OCI-LY7 (cell line): ENCODE data around the gene RBP3. TPM values are rescaled to one million over a fixed set of nuclear protein-coding genes. Genes with fewer than 3 reads are reported as not detected.

Experiments
- BruUV-seq: library from RNA; stranded (reverse); fragments of 400-500 nt; replicated peaks from 2 replicates; lab custom pipeline; 2021; lab: Mats Ljungman, UMichigan
- CTCF ChIA-PET: fragments of 300-600 bp; sonication (Branson Sonifier 250); formaldehyde crosslinking; loops from one replicate; lab custom pipeline; 2022; ENCODE audit warnings: antibody characterized with exemption; ENCODE audit not compliant: unreplicated experiment; lab: Charles Lee
- POLR2A ChIA-PET: fragments of 300-600 bp; sonication (Branson Sonifier 250); formaldehyde crosslinking; loops from one replicate; lab custom pipeline; 2022; ENCODE audit warnings: antibody characterized with exemption; lab: Charles Lee
- DNase-seq: peaks from one replicate; pipeline ENCODE4 v3.0.0-alpha.2; 2015; ENCODE audit warnings: low spot score
- H2AFZ ChIP-seq: fragments of 200-600 bp; sonication (generic), shearing (Covaris generic); 2 replicates; pipeline ENCODE4 v1.6.1; 2014; ENCODE audit warnings: mild to moderate bottlenecking, antibody characterized with exemption, low read length, moderate library complexity
- H3K27ac ChIP-seq: fragments of 200-600 bp; sonication (generic); 2 replicates; pipeline ENCODE4 v1.5.1; 2014; ENCODE audit warnings: mixed run types, low read depth, mild to moderate bottlenecking, moderate library complexity, low read length, inconsistent platforms; ENCODE audit not compliant: poor library complexity, severe bottlenecking
- H3K36me3 ChIP-seq: fragments of 200-600 bp; sonication (generic); 2 replicates; pipeline ENCODE4 v1.6.1; 2014; ENCODE audit warnings: mild to moderate bottlenecking, antibody characterized with exemption, low read length, moderate library complexity, mixed read lengths; ENCODE audit not compliant: insufficient read depth
- H3K4me1 ChIP-seq: fragments of 200-600 bp; sonication (generic); 2 replicates; pipeline ENCODE4 v1.5.1; 2014; ENCODE audit warnings: mild to moderate bottlenecking, low read length; ENCODE audit not compliant: insufficient read depth, poor library complexity, severe bottlenecking
- H3K4me2 ChIP-seq: fragments of 200-600 bp; sonication (generic); 2 replicates; pipeline ENCODE4 v1.6.1; 2014; ENCODE audit warnings: mild to moderate bottlenecking, low read length
- H3K4me3 ChIP-seq: fragments of 200-600 bp; sonication (generic); 2 replicates; pipeline ENCODE4 v1.5.1; 2014; ENCODE audit warnings: mild to moderate bottlenecking, low read depth, low read length; ENCODE audit not compliant: poor library complexity, severe bottlenecking
- H3K79me2 ChIP-seq: fragments of 200-600 bp; sonication (generic); 2 replicates; pipeline ENCODE4 v1.6.1; 2016; ENCODE audit warnings: low read depth, mild to moderate bottlenecking, low read length, moderate library complexity, mixed read lengths; ENCODE audit not compliant: insufficient read depth
- H3K9me2 ChIP-seq: fragments of 200-600 bp; sonication (generic); 2 replicates; pipeline ENCODE4 v1.6.1; 2016; ENCODE audit warnings: mild to moderate bottlenecking, low read length, mixed read lengths; ENCODE audit not compliant: insufficient read depth
- H3K9me3 ChIP-seq: fragments of 200-600 bp; sonication (generic); 2 replicates; pipeline ENCODE4 v1.6.1; 2014; ENCODE audit warnings: mild to moderate bottlenecking, mixed run types, low read length, mixed read lengths
- H4K20me1 ChIP-seq: fragments of 200-600 bp; sonication (generic); 2 replicates; pipeline ENCODE4 v1.6.1; 2014; ENCODE audit warnings: mild to moderate bottlenecking, antibody characterized with exemption, low read length, moderate library complexity, mixed read lengths; ENCODE audit not compliant: insufficient read depth
- CTCF ChIP-seq: fragments of 200-600 bp; sonication (generic); conservative IDR thresholded peaks from 2 replicates; pipeline ENCODE4 v1.5.1; 2014; ENCODE audit warnings: mild to moderate bottlenecking, antibody characterized with exemption, low read length, moderate library complexity, mixed read lengths
- EZH2phosphoT487 ChIP-seq: fragments of 200-600 bp; sonication (generic); IDR thresholded peaks from 2 replicates; pipeline ENCODE4 v1.6.1; 2018; ENCODE audit warnings: low read depth, borderline replicate concordance, mild to moderate bottlenecking, mixed run types, antibody characterized with exemption, low read length, moderate library complexity, mixed read lengths
- intact Hi-C: fragments of 100-400 bp; cut with micrococcal nuclease; formaldehyde crosslinking; loops from one replicate; pipeline ENCODE4 v1.10.0; 2022; ENCODE audit not compliant: unreplicated experiment
- total RNA-seq, 2 experiments: library from RNA; depleted of rRNA in 1 of 2; stranded (reverse); fragments of >200 nt in 1 of 2; shearing (Covaris generic) in 1 of 2; gene quantifications; 2 replicates each; pipeline ENCODE4 v1.2.3, GENCODE V29; 2014 to 2022

Gene RBP3
- total RNA-seq, 2 experiments from 2014 or later = not detected

GRCh38 chr10:47300429-47300931, 47.7 kb upstream of the RBP3 start:
- no peaks in the 10 kb centered on the region for H3K36me3 ChIP-seq
- no peaks in the 10 kb centered on the region for H3K79me2 ChIP-seq
- H4K20me1 ChIP-seq = no peaks in the 10 kb centered on the region
- H3K9me2 ChIP-seq = no peaks in the 10 kb centered on the region
- no peak overlapping the region for H3K4me3 ChIP-seq
- H3K9me3 ChIP-seq = no peaks in the 10 kb centered on the region
- no peak overlapping the region for H2AFZ ChIP-seq
- no peak for DNase-seq
- TF ChIP-seq CTCF (no peak), EZH2phosphoT487 (no peak)
- no peak overlapping the region for H3K27ac ChIP-seq
- intact Hi-C loops = no loop called here
- CTCF ChIA-PET = no interaction called here
- no peaks in the 10 kb centered on the region for H3K4me1 ChIP-seq
- no TSS peak for BruUV-seq
- H3K4me2 ChIP-seq = no peak overlapping the region
- POLR2A ChIA-PET = no interaction called here

GRCh38 chr10:47301833-47302232, 46.3 kb upstream of the RBP3 start:
- CTCF ChIA-PET = no interaction called here
- Histone ChIP-seq H3K27ac (no peak overlapping the region), H4K20me1 (no peaks in the 10 kb centered on the region), H3K4me2 (no peak overlapping the region), H2AFZ (no peak overlapping the region), H3K36me3 (no peaks in the 10 kb centered on the region), H3K9me2 (no peaks in the 10 kb centered on the region), H3K9me3 (no peaks in the 10 kb centered on the region), H3K79me2 (no peaks in the 10 kb centered on the region), H3K4me3 (no peak overlapping the region), H3K4me1 (no peaks in the 10 kb centered on the region)
- TF ChIP-seq EZH2phosphoT487 (no peak), CTCF (no peak)
- no TSS peak for BruUV-seq
- DNase-seq = no peak
- intact Hi-C loops = no loop called here
- POLR2A ChIA-PET = no interaction called here

DNA sequence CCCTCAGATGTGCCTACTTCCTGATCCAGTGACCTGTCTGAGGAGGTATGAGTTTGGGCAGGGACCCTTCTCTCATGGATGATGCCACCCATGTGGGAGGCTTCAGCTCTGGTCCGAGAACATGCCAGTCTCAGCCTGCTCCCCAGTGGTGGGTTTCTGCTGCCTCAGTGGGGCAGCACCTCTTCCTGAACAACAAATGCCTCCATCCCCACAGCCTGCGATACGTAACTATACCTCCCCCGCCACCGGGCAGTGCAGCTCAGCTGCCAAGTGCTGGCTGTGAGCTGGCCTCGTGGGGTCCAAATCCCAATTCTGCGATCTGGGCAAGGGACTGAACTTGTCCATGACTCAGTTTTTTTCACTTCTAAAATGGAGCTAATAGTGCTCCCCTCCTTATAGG, 45.1 kb upstream of the RBP3 start:
- no peak overlapping the region for H2AFZ ChIP-seq
- intact Hi-C loops = no loop called here
- no TSS peak for BruUV-seq
- H3K4me3 ChIP-seq = no peak overlapping the region
- ChIA-PET CTCF (no interaction called here), POLR2A (no interaction called here)
- no peaks in the 10 kb centered on the region for H3K4me1 ChIP-seq
- TF ChIP-seq EZH2phosphoT487 (no peak), CTCF (no peak)
- no peaks in the 10 kb centered on the region for H3K9me2 ChIP-seq
- no peak for DNase-seq
- H3K36me3 ChIP-seq = no peaks in the 10 kb centered on the region
- no peak overlapping the region for H3K4me2 ChIP-seq
- H3K27ac ChIP-seq = no peak overlapping the region
- no peaks in the 10 kb centered on the region for H3K9me3 ChIP-seq
- H4K20me1 ChIP-seq = no peaks in the 10 kb centered on the region
- no peaks in the 10 kb centered on the region for H3K79me2 ChIP-seq
